ENCODE measurements around the gene HOXA5. TPM values are rescaled to one million over a fixed set of nuclear protein-coding genes. Genes with fewer than 3 reads are reported as not detected.

Gene HOXA5
- total RNA-seq, 1 donor from 2014 or later, result not detected

Other genes with a start within 250 kb of the HOXA5 start
- 0.16 and 0.24 TPM in 2 replicates for gene HOXA1, start 47.7 kb downstream of the HOXA5 start, total RNA-seq
- gene HOXA2, start 41.0 kb downstream of the HOXA5 start, total RNA-seq, result not detected in 2 replicates
- not detected in 2 replicates for gene HOXA4, start 12.9 kb downstream of the HOXA5 start, total RNA-seq
- gene HOXA6, start 4.1 kb upstream of the HOXA5 start, total RNA-seq, result not detected in 2 replicates
- gene HOXA3, start 8.9 kb upstream of the HOXA5 start, total RNA-seq, result not detected in 2 replicates
- gene HOXA7, start 13.0 kb upstream of the HOXA5 start, total RNA-seq, result not detected in 2 replicates
- not detected in 2 replicates for gene HOXA9, start 21.9 kb upstream of the HOXA5 start, total RNA-seq
- gene HOXA10, start 30.6 kb upstream of the HOXA5 start, total RNA-seq, result not detected in 2 replicates
- not detected in 2 replicates for gene HOXA11, start 41.6 kb upstream of the HOXA5 start, total RNA-seq
- not detected in 2 replicates for gene HOXA13, start 56.4 kb upstream of the HOXA5 start, total RNA-seq
- not detected in 2 replicates for gene EVX1, start 99.1 kb upstream of the HOXA5 start, total RNA-seq

Measured in activated T-helper 1 cell treated with anti-CD3 and anti-CD28 coated beads, Interleukin-12 subunit alpha, Interleukin-12 subunit beta, Interleukin-2, Interleukin-4 antibody, amounts not matched to agents 30 ng/mL and 10 ng/mL and 1 ng/mL, durations not matched to agents 14 hours and 24 hours and 36 hours (primary cell).